GM15510 (cell line): ENCODE data around the gene MLPH.

ENCODE experiments used
- POLR2A ChIP-seq: IDR thresholded peaks from 3 replicates; pipeline ENCODE4 v1.6.1; 2011; ENCODE audit warnings: borderline replicate concordance; ENCODE audit not compliant: insufficient read length; ENCODE audit errors: extremely low read depth

MLPH gene

DNA sequence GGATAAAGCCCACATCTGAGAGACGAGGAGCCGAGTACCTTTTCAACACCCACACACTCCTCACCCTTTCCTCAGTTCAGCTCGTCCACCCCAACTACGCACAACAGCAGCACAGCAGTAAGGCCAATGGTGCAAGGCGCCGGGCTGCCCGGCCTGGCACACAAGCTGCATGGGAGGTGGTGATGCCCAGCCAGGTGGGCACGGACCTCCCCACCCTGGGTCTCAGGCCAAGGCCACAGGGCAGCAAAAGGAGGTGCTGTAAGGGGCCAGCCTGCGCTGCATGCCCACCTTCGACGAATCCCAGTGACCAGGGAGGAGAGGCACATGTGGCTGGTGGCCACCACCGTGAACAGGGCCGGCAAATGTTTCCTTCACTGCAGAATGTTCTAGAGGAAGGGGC lies 36.5 kb upstream of the MLPH start:
- TF ChIP-seq POLR2A: no peak

GRCh38 chr2:237451643-237452469 lies 35.2 kb upstream of the MLPH start:
- TF ChIP-seq POLR2A: no peak

- no peak for TF ChIP-seq POLR2A
Measured at GRCh38 chr2:237452861-237453260, 34.2 kb upstream of the MLPH start.

GRCh38 chr2:237453671-237454070 lies 33.4 kb upstream of the MLPH start:
- no peak for TF ChIP-seq POLR2A

DNA sequence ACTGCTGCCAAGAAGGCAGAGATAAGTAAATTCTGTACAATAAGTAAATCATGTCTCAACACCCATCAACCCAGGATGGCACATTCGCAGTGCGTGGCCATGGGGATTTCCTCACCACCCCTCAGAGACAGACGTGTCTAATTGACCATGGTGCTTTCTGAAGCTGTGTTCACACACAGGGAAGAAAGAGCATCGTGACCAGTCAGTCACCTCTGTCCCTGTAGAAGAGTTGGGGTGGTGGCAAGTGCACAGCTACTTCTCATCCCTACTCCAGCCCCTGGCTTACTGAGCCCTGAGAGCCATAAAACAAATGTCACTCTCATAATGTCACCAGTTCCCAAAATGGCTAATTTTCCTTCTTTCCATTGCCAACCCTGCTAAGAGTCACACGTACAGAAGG lies 31.3 kb upstream of the MLPH start:
- no peak for TF ChIP-seq POLR2A

DNA sequence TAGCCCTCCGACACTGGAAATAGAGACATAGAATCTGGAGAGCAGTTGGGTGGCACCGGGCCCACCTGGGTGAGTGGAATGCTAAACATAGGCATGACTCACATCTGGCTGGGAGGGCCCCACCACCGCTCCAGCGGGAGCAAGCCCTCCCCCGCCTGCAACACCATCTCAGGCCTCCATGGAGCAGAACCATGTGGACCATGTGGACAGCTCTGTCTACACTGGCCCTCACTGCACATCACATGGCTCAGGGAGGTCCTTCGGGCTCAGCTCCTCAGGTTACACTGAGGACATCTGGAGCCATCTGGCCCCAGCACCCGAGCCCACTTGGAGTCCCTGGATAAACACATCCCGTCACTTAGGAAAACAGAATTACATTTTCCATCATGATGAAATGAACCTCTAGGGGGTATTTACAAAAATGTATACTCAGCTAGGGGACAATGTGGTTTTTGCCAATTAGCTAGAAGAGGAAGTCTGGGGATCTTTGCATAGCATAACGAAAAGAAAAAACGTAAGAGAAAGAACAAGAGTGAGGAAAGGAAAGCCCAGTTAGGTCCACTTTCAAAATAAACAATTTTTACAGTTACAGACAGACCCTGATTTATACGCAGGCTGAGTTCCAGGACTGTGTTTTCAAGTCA lies 30.7 kb upstream of the MLPH start:
- TF ChIP-seq POLR2A: no peak

- no peak for TF ChIP-seq POLR2A
Measured at GRCh38 chr2:237457388-237457941, 29.6 kb upstream of the MLPH start.

DNA sequence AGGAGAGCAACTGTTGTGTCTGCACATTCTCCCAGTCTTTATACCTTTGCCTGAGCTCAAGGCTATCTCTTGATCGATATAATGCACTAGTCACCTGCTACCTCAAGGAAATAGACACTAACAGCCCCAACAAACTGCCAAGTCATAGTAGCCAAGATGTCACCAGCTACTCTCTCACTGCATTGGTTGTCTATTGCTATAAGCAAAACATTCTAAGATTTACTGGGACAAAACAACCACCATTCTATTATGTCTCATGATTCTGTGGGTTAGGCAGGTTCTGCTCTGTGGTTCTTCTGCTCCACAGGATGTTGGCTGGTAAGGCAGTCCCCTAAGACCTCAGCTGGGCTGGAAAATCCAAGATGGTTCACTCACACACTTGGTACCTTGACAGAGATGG lies 28.5 kb upstream of the MLPH start:
- no peak for TF ChIP-seq POLR2A

GRCh38 chr2:237459226-237459625 lies 27.8 kb upstream of the MLPH start:
- no peak for TF ChIP-seq POLR2A

- TF ChIP-seq POLR2A: no peak
Measured at GRCh38 chr2:237459741-237460174, 27.3 kb upstream of the MLPH start.

GRCh38 chr2:237464757-237465391 lies 22.2 kb upstream of the MLPH start:
- TF ChIP-seq POLR2A: no peak

DNA sequence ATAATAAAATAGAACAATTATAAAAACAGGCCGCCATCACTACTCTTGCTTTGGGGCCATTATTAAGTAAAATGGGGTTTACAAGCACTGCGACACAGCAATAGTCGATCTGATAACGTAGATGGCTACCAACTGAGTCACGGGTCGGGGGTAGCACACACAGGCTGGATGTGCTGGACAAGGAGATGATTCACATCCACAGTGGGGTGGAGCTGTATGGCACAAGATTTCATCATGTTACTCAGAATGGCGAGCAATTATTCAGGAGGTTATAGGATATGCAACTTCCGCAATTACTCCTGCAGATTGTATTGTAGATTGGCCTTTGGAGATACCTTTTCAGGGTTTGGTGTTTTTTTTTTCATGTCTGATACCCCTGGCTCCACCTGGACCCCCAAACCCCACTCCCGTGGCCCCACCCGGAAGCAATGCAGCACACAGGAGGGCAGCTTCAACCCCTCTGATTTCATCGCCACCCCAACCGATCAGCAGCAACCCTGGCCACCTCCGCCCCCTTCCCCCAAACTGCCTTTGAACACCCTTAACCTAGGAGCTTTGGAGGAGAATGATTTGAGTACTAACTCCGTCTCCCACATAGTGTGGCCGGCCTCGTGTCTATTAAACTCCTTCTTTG lies 21.4 kb upstream of the MLPH start:
- no peak for TF ChIP-seq POLR2A

DNA sequence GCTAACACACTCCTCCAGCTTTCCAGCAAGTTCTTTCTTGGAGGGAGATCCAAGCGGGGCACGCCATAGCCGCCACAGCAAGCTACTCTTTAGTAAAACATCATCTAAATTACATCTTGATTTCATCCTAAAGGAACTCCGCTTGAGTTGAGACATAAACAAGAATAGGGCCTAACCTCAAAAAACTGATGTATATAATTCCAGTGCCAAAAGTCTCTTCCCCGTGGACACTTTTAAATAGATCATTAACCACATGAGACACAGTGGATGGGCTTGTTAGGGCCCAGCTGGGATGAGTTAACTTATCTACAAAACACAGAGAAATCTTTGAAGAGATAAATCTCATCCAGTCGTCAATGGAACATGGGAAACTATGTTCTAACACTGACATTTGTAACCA lies 20.8 kb upstream of the MLPH start:
- TF ChIP-seq POLR2A: no peak

DNA sequence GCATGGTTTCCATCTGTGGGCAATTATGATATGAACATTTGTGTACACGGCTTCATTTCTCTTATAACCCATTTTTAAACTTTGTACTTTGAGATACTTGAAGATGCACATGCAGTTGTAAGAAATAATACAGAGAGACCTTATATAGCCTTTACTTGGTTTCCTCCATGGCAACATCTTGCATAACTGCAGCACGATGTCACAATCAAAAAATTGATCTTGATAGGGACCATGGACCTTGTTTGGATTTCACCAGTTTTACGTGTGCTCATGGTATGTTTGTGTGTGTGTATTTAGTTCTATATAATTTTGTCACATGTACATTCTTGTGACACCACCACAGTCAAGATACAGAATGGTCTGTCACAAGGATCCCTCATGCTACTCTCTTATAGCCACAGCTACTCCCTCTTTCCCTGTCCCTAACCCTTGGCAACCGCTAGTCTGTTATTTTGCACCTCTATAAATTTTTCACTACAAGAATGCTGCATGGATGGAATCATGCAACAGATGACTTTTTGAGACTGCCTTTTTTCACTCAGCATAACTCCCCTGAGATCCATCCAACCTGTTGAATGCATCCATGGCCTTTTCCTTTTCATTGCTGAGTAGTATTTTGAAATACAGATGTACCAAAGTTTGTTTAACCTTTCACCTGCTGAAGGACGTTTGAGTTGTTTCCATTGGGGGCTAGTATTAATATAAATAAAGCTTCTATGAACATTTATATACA lies 19.4 kb upstream of the MLPH start:
- no peak for TF ChIP-seq POLR2A

GRCh38 chr2:237469849-237470248 lies 17.2 kb upstream of the MLPH start:
- no peak for TF ChIP-seq POLR2A

- no peak for TF ChIP-seq POLR2A
Measured at GRCh38 chr2:237470914-237471313, 16.1 kb upstream of the MLPH start.
